OCI-LY7 (cell line): Measurements from ENCODE around the gene MICAL3. TPM values are rescaled to one million over a fixed set of nuclear protein-coding genes. Genes with fewer than 3 reads are reported as not detected.

Experiments used
- BruUV-seq: library from RNA; stranded (reverse); fragments of 400-500 nt; replicated peaks from 2 replicates; lab custom pipeline; 2021; lab: Mats Ljungman, UMichigan
- CTCF ChIA-PET: fragments of 300-600 bp; sonication (Branson Sonifier 250); formaldehyde crosslinking; loops from one replicate; lab custom pipeline; 2022; ENCODE audit warnings: antibody characterized with exemption; ENCODE audit not compliant: unreplicated experiment; lab: Charles Lee
- POLR2A ChIA-PET: fragments of 300-600 bp; sonication (Branson Sonifier 250); formaldehyde crosslinking; loops from one replicate; lab custom pipeline; 2022; ENCODE audit warnings: antibody characterized with exemption; lab: Charles Lee
- DNase-seq: peaks from one replicate; pipeline ENCODE4 v3.0.0-alpha.2; 2015; ENCODE audit warnings: low spot score
- H2AFZ ChIP-seq: fragments of 200-600 bp; sonication (generic), shearing (Covaris generic); 2 replicates; pipeline ENCODE4 v1.6.1; 2014; ENCODE audit warnings: mild to moderate bottlenecking, antibody characterized with exemption, low read length, moderate library complexity
- H3K27ac ChIP-seq: fragments of 200-600 bp; sonication (generic); 2 replicates; pipeline ENCODE4 v1.5.1; 2014; ENCODE audit warnings: mixed run types, low read depth, mild to moderate bottlenecking, moderate library complexity, low read length, inconsistent platforms; ENCODE audit not compliant: poor library complexity, severe bottlenecking
- H3K36me3 ChIP-seq: fragments of 200-600 bp; sonication (generic); 2 replicates; pipeline ENCODE4 v1.6.1; 2014; ENCODE audit warnings: mild to moderate bottlenecking, antibody characterized with exemption, low read length, moderate library complexity, mixed read lengths; ENCODE audit not compliant: insufficient read depth
- H3K4me1 ChIP-seq: fragments of 200-600 bp; sonication (generic); 2 replicates; pipeline ENCODE4 v1.5.1; 2014; ENCODE audit warnings: mild to moderate bottlenecking, low read length; ENCODE audit not compliant: insufficient read depth, poor library complexity, severe bottlenecking
- H3K4me2 ChIP-seq: fragments of 200-600 bp; sonication (generic); 2 replicates; pipeline ENCODE4 v1.6.1; 2014; ENCODE audit warnings: mild to moderate bottlenecking, low read length
- H3K4me3 ChIP-seq: fragments of 200-600 bp; sonication (generic); 2 replicates; pipeline ENCODE4 v1.5.1; 2014; ENCODE audit warnings: mild to moderate bottlenecking, low read depth, low read length; ENCODE audit not compliant: poor library complexity, severe bottlenecking
- H3K79me2 ChIP-seq: fragments of 200-600 bp; sonication (generic); 2 replicates; pipeline ENCODE4 v1.6.1; 2016; ENCODE audit warnings: low read depth, mild to moderate bottlenecking, low read length, moderate library complexity, mixed read lengths; ENCODE audit not compliant: insufficient read depth
- H3K9me2 ChIP-seq: fragments of 200-600 bp; sonication (generic); 2 replicates; pipeline ENCODE4 v1.6.1; 2016; ENCODE audit warnings: mild to moderate bottlenecking, low read length, mixed read lengths; ENCODE audit not compliant: insufficient read depth
- H3K9me3 ChIP-seq: fragments of 200-600 bp; sonication (generic); 2 replicates; pipeline ENCODE4 v1.6.1; 2014; ENCODE audit warnings: mild to moderate bottlenecking, mixed run types, low read length, mixed read lengths
- H4K20me1 ChIP-seq: fragments of 200-600 bp; sonication (generic); 2 replicates; pipeline ENCODE4 v1.6.1; 2014; ENCODE audit warnings: mild to moderate bottlenecking, antibody characterized with exemption, low read length, moderate library complexity, mixed read lengths; ENCODE audit not compliant: insufficient read depth
- CTCF ChIP-seq: fragments of 200-600 bp; sonication (generic); conservative IDR thresholded peaks from 2 replicates; pipeline ENCODE4 v1.5.1; 2014; ENCODE audit warnings: mild to moderate bottlenecking, antibody characterized with exemption, low read length, moderate library complexity, mixed read lengths
- EZH2phosphoT487 ChIP-seq: fragments of 200-600 bp; sonication (generic); IDR thresholded peaks from 2 replicates; pipeline ENCODE4 v1.6.1; 2018; ENCODE audit warnings: low read depth, borderline replicate concordance, mild to moderate bottlenecking, mixed run types, antibody characterized with exemption, low read length, moderate library complexity, mixed read lengths
- intact Hi-C: fragments of 100-400 bp; cut with micrococcal nuclease; formaldehyde crosslinking; loops from one replicate; pipeline ENCODE4 v1.10.0; 2022; ENCODE audit not compliant: unreplicated experiment
- total RNA-seq, 2 experiments: library from RNA; depleted of rRNA in 1 of 2; stranded (reverse); fragments of >200 nt in 1 of 2; shearing (Covaris generic) in 1 of 2; gene quantifications; 2 replicates each; pipeline ENCODE4 v1.2.3, GENCODE V29; 2014 to 2022

Gene MICAL3
- total RNA-seq, 2 experiments from 2014 or later = 80.9 to 210 TPM

GRCh38 chr22:17893900-17894535, 130.3 kb downstream of the MICAL3 start:
- POLR2A ChIA-PET = no interaction called here
- TF ChIP-seq EZH2phosphoT487 = no peak
- TF ChIP-seq CTCF = no peak
- Histone ChIP-seq H2AFZ (no peak overlapping the region), H3K4me3 (no peak overlapping the region), H3K4me1 (peaks cover 1% of the 10 kb centered on the region), H3K4me2 (no peak overlapping the region), H3K9me3 (no peaks in the 10 kb centered on the region), H4K20me1 (no peaks in the 10 kb centered on the region), H3K27ac (no peak overlapping the region), H3K36me3 (peaks cover 98% of the 10 kb centered on the region), H3K9me2 (no peaks in the 10 kb centered on the region), H3K79me2 (peaks cover 3% of the 10 kb centered on the region; the same call in 1 of the 2 replicates)
- intact Hi-C loops = no loop called here
- CTCF ChIA-PET = no interaction called here
- DNase-seq = no peak
- BruUV-seq = no TSS peak

DNA sequence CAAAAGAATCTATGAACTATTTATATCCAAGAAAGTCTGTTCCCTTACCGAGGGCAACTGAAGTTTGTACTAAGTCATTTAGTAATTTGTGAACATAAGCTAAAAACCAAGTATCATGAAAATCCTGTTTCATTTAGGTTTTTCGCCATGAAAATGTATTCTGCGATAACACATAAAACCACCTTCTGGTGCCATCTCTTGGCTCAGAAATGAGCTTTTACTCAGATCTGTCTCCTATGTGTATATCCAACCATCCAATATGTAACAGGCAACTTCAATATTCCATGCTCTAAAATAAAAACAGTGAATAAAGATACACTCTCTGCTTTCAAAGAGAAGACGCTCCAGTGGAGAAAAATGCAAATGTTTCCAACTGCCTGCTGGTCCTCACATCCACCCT, 132.0 kb downstream of the MICAL3 start:
- BruUV-seq = no TSS peak
- intact Hi-C loops = no loop called here
- no peak overlapping the region for H3K4me3 ChIP-seq
- CTCF ChIA-PET = no interaction called here
- peaks cover 98% of the 10 kb centered on the region for H3K36me3 ChIP-seq
- no peak overlapping the region for H2AFZ ChIP-seq
- H3K4me1 ChIP-seq = no peaks in the 10 kb centered on the region
- H3K79me2 ChIP-seq = peaks cover 3% of the 10 kb centered on the region; the same call in 1 of the 2 replicates
- DNase-seq = no peak
- POLR2A ChIA-PET = interaction anchor here (0.7 kb wide), 1 partner anchor 184 kb away, joined by 3 read pairs; no protein-coding TSS in a partner anchor
- no peaks in the 10 kb centered on the region for H3K9me2 ChIP-seq
- no peak overlapping the region for H3K4me2 ChIP-seq
- TF ChIP-seq CTCF = no peak
- TF ChIP-seq EZH2phosphoT487 = no peak
- H4K20me1 ChIP-seq = no peaks in the 10 kb centered on the region
- H3K27ac ChIP-seq = no peak overlapping the region
- no peaks in the 10 kb centered on the region for H3K9me3 ChIP-seq
